Activated CD8-positive, alpha-beta memory T cell treated with anti-CD3 and anti-CD28 coated beads for 4 hours (primary cell): Measurements from ENCODE around the gene ATF2.

ENCODE experiments used
- DNase-seq, 2 donors: peaks; one replicate each; pipeline ENCODE4 v3.0.0-alpha.2; 2020; ENCODE audit warnings: low read depth in 2 of 2

ATF2 gene

GRCh38 chr2:175025233-175025632, 142.8 kb downstream of the ATF2 start:
- no peak for DNase-seq

GRCh38 chr2:175022923-175023322, 145.1 kb downstream of the ATF2 start:
- no peak for DNase-seq
